Natural killer cell treated with Interleukin-12 subunit alpha and Interleukin-12 subunit beta and Interleukin-15 and Interleukin-18, amount 100 ng/mL, for 72 hours (primary cell): ENCODE measurements around the gene POLE. TPM values are rescaled to one million over a fixed set of nuclear protein-coding genes. Genes with fewer than 3 reads are reported as not detected.

Experiments
- ATAC-seq, 2 donors: fragments of 150-1000 bp; cut with Tn5 transposase in 1 of 2; sonication (Bioruptor Pico), chemical (Tn5 transposase) in 1 of 2; 2 replicates each; pipeline ENCODE4 v1.10.0; 2021
- DNase-seq: peaks from one replicate; pipeline ENCODE4 v3.0.0; 2022; ENCODE audit warnings: low spot score
- H3K27ac Mint-ChIP-seq, 2 donors: 1 replicate in 1 of 2; 2 replicates in 1 of 2; pipeline ENCODE4 v1.8.0; 2022; ENCODE audit warnings: mixed read lengths in 2 of 2, mild to moderate bottlenecking in 1 of 2, moderate library complexity in 1 of 2
- H3K27me3 Mint-ChIP-seq, 2 donors: 1 replicate in 1 of 2; 2 replicates in 1 of 2; pipeline ENCODE4 v1.8.0; 2022; ENCODE audit warnings: mixed read lengths in 2 of 2
- H3K36me3 Mint-ChIP-seq: one replicate; pipeline ENCODE4 v1.8.0; 2022; ENCODE audit warnings: mixed read lengths
- H3K4me1 Mint-ChIP-seq, 2 donors: 1 replicate in 1 of 2; 2 replicates in 1 of 2; pipeline ENCODE4 v1.8.0; 2022; ENCODE audit warnings: low read depth in 2 of 2, mixed read lengths in 2 of 2, mild to moderate bottlenecking in 1 of 2
- H3K4me3 Mint-ChIP-seq: one replicate; pipeline ENCODE4 v1.8.0; 2022; ENCODE audit warnings: mixed read lengths
- H3K9me3 Mint-ChIP-seq: 2 replicates; pipeline ENCODE4 v1.8.0; 2022; ENCODE audit warnings: mixed read lengths
- total RNA-seq, 2 donors: library from RNA; stranded (reverse); gene quantifications; one replicate each; pipeline ENCODE4 v1.2.3, GENCODE V29; 2022

POLE gene
- total RNA-seq, result 100 to 1,000 TPM in 1 of 2 donors, 10 to 100 TPM in 1; 94.3 to 265 TPM

- no peak within 1 kb of the TSS for H3K27ac Mint-ChIP-seq
- peak within 1 kb of the TSS; percentile 87 for H3K4me3 Mint-ChIP-seq
- peak; percentile 97 to 99 for ATAC-seq
Observed at GRCh38 chr12:132687211-132688164, at the start of gene POLE, which contains the start of gene PXMP2. Gene POLE (minus strand): TSS chr12:132687342. CDS start chr12:132687315, 27 bp downstream. Gene PXMP2 (plus strand): TSS chr12:132687587. CDS start chr12:132687671, 84 bp downstream.

GRCh38 chr12:132736913-132737312, 49.8 kb upstream of the POLE start:
- Mint-ChIP-seq H3K4me3 (no peak overlapping the region), H3K36me3 (peaks cover 46% of the 10 kb centered on the region), H3K4me1 (peaks cover 3 to 4% of the 10 kb centered on the region in 2 donors), H3K27me3 (no peaks in the 10 kb centered on the region), H3K27ac (no peak overlapping the region), H3K9me3 (no peaks in the 10 kb centered on the region)
- no peak for ATAC-seq
- no peak for DNase-seq

More at GRCh38 chr12:132687211-132688164, at the start of gene POLE, which contains the start of gene PXMP2:
- H3K27me3 Mint-ChIP-seq, result no peaks in the 10 kb centered on the region
- no peaks in the 10 kb centered on the region for H3K36me3 Mint-ChIP-seq
- H3K9me3 Mint-ChIP-seq, result no peaks in the 10 kb centered on the region
- H3K4me1 Mint-ChIP-seq, result peaks cover 13 to 16% of the 10 kb centered on the region in 2 donors
- DNase-seq, result peak; percentile 95

- ATAC-seq (no peak), DNase-seq (no peak)
- Mint-ChIP-seq H3K27ac (no peak overlapping the region), H3K4me3 (no peak overlapping the region), H3K36me3 (peaks cover 47% of the 10 kb centered on the region), H3K27me3 (no peaks in the 10 kb centered on the region), H3K9me3 (no peaks in the 10 kb centered on the region), H3K4me1 (peaks cover 0 to 2% of the 10 kb centered on the region in 2 donors)
Observed at GRCh38 chr12:132736378-132736777, 49.2 kb upstream of the POLE start.

- H3K27ac Mint-ChIP-seq, result no peak overlapping the region
- no peak overlapping the region for H3K4me3 Mint-ChIP-seq
- ATAC-seq (no peak), DNase-seq (no peak)
- H3K36me3 Mint-ChIP-seq, result peaks cover 47% of the 10 kb centered on the region
- no peaks in the 10 kb centered on the region for H3K9me3 Mint-ChIP-seq
- H3K27me3 Mint-ChIP-seq, result no peaks in the 10 kb centered on the region
- H3K4me1 Mint-ChIP-seq, result peaks cover 0 to 2% of the 10 kb centered on the region in 2 donors
Observed at GRCh38 chr12:132735496-132735895, 48.4 kb upstream of the POLE start.

- Mint-ChIP-seq H3K4me1 (peaks cover 0 to 9% of the 10 kb centered on the region in 2 donors), H3K36me3 (peaks cover 51% of the 10 kb centered on the region), H3K27ac (no peak overlapping the region), H3K9me3 (no peaks in the 10 kb centered on the region), H3K27me3 (no peaks in the 10 kb centered on the region), H3K4me3 (no peak overlapping the region)
- no peak for DNase-seq
- no peak for ATAC-seq
Observed at GRCh38 chr12:132734206-132734605, 47.1 kb upstream of the POLE start.

GRCh38 chr12:132731574-132731973, 44.4 kb upstream of the POLE start:
- Mint-ChIP-seq H3K4me1 (peaks cover 0 to 14% of the 10 kb centered on the region in 2 donors), H3K27ac (no peak overlapping the region), H3K36me3 (peaks cover 45% of the 10 kb centered on the region)

GRCh38 chr12:132730353-132730752, 43.2 kb upstream of the POLE start:
- H3K4me3 Mint-ChIP-seq, result no peak overlapping the region
- ATAC-seq (no peak), DNase-seq (no peak)
- no peaks in the 10 kb centered on the region for H3K9me3 Mint-ChIP-seq
- no peaks in the 10 kb centered on the region for H3K27me3 Mint-ChIP-seq
- peaks cover 0 to 14% of the 10 kb centered on the region in 2 donors for H3K4me1 Mint-ChIP-seq
- H3K27ac Mint-ChIP-seq, result no peak overlapping the region
- H3K36me3 Mint-ChIP-seq, result peaks cover 48% of the 10 kb centered on the region

More at GRCh38 chr12:132731574-132731973, 44.4 kb upstream of the POLE start:
- H3K9me3 Mint-ChIP-seq, result no peaks in the 10 kb centered on the region
- H3K4me3 Mint-ChIP-seq, result no peak overlapping the region
- no peak for DNase-seq
- no peaks in the 10 kb centered on the region for H3K27me3 Mint-ChIP-seq
- ATAC-seq, result no peak

- H3K27ac Mint-ChIP-seq, result no peak overlapping the region
- ATAC-seq (no peak), DNase-seq (no peak)
- no peak overlapping the region for H3K4me3 Mint-ChIP-seq
- peaks cover 0 to 14% of the 10 kb centered on the region in 2 donors for H3K4me1 Mint-ChIP-seq
- no peaks in the 10 kb centered on the region for H3K27me3 Mint-ChIP-seq
- H3K36me3 Mint-ChIP-seq, result peaks cover 46% of the 10 kb centered on the region
- no peaks in the 10 kb centered on the region for H3K9me3 Mint-ChIP-seq
Observed at GRCh38 chr12:132729541-132730320, 42.6 kb upstream of the POLE start.

- H3K27me3 Mint-ChIP-seq, result no peaks in the 10 kb centered on the region
- no peak overlapping the region for H3K4me3 Mint-ChIP-seq
- no peak for DNase-seq
- H3K9me3 Mint-ChIP-seq, result no peaks in the 10 kb centered on the region
- no peak for ATAC-seq
- H3K36me3 Mint-ChIP-seq, result peaks cover 38% of the 10 kb centered on the region
- H3K4me1 Mint-ChIP-seq, result peaks cover 2 to 14% of the 10 kb centered on the region in 2 donors
- H3K27ac Mint-ChIP-seq, result no peak overlapping the region
Observed at GRCh38 chr12:132728502-132728901, 41.4 kb upstream of the POLE start.

GRCh38 chr12:132727091-132727794, 40.1 kb upstream of the POLE start:
- Mint-ChIP-seq H3K27me3 (no peaks in the 10 kb centered on the region), H3K4me1 (peaks cover 6 to 14% of the 10 kb centered on the region in 2 donors), H3K36me3 (peaks cover 25% of the 10 kb centered on the region), H3K27ac (no peak overlapping the region), H3K9me3 (no peaks in the 10 kb centered on the region), H3K4me3 (no peak overlapping the region)
- DNase-seq (no peak), ATAC-seq (peak in 1 of 2 donors; percentile 26)

GRCh38 chr12:132726386-132726785, 39.2 kb upstream of the POLE start:
- H3K9me3 Mint-ChIP-seq, result no peaks in the 10 kb centered on the region
- H3K27ac Mint-ChIP-seq, result no peak overlapping the region
- H3K27me3 Mint-ChIP-seq, result no peaks in the 10 kb centered on the region
- DNase-seq (no peak), ATAC-seq (no peak)
- peaks cover 6 to 12% of the 10 kb centered on the region in 2 donors for H3K4me1 Mint-ChIP-seq
- no peak overlapping the region for H3K4me3 Mint-ChIP-seq
- peaks cover 16% of the 10 kb centered on the region for H3K36me3 Mint-ChIP-seq

- peaks cover 10% of the 10 kb centered on the region for H3K36me3 Mint-ChIP-seq
- H3K4me3 Mint-ChIP-seq, result no peak overlapping the region
- no peaks in the 10 kb centered on the region for H3K9me3 Mint-ChIP-seq
- no peak for DNase-seq
- peaks cover 6 to 7% of the 10 kb centered on the region in 2 donors for H3K4me1 Mint-ChIP-seq
- H3K27me3 Mint-ChIP-seq, result no peaks in the 10 kb centered on the region
- no peak overlapping the region for H3K27ac Mint-ChIP-seq
- no peak for ATAC-seq
Observed at GRCh38 chr12:132724506-132725241, 37.5 kb upstream of the POLE start.

GRCh38 chr12:132723764-132724140, 36.6 kb upstream of the POLE start:
- no peaks in the 10 kb centered on the region for H3K9me3 Mint-ChIP-seq
- no peak overlapping the region for H3K4me3 Mint-ChIP-seq
- DNase-seq (no peak), ATAC-seq (no peak)
- no peaks in the 10 kb centered on the region for H3K27me3 Mint-ChIP-seq
- H3K36me3 Mint-ChIP-seq, result peaks cover 7% of the 10 kb centered on the region
- no peak overlapping the region for H3K27ac Mint-ChIP-seq
- peaks cover 6 to 9% of the 10 kb centered on the region in 2 donors for H3K4me1 Mint-ChIP-seq
